HG03439 (cell line): ENCODE results near the gene CRTAP.
"Not testable (repeated sequence)": the region's sequence is repeated elsewhere in the genome, so short reads cannot be mapped to it uniquely, and the experiment has no call there.

ENCODE experiments used
- ATAC-seq: cut with Tn5 transposase; IDR thresholded peaks from one replicate; pipeline ENCODE4 v1.9.1; 2021; ENCODE audit warnings: mild to moderate bottlenecking, moderate library complexity; ENCODE audit not compliant: unreplicated experiment

CRTAP gene

GRCh38 chr3:33139006-33139623 lies 25.3 kb downstream of the CRTAP start:
- ATAC-seq: peak; percentile 70

GRCh38 chr3:33139996-33140395 lies 26.2 kb downstream of the CRTAP start:
- no peak for ATAC-seq

- ATAC-seq: no peak
Observed at GRCh38 chr3:33141006-33141405, 27.2 kb downstream of the CRTAP start.

- no peak for ATAC-seq
Observed at GRCh38 chr3:33144433-33144832, 30.6 kb downstream of the CRTAP start.

- ATAC-seq: no peak
Observed at GRCh38 chr3:33145221-33145900, 31.5 kb downstream of the CRTAP start.

GRCh38 chr3:33145901-33146580 lies 32.2 kb downstream of the CRTAP start:
- no peak for ATAC-seq

- ATAC-seq: no peak
Observed at GRCh38 chr3:33146791-33147445, 33.1 kb downstream of the CRTAP start.

- ATAC-seq: no peak
Observed at GRCh38 chr3:33149342-33149741, 35.5 kb downstream of the CRTAP start.

GRCh38 chr3:33152363-33153360 lies 38.8 kb downstream of the CRTAP start:
- ATAC-seq: no peak

GRCh38 chr3:33153782-33154181 lies 40.0 kb downstream of the CRTAP start:
- no peak for ATAC-seq

GRCh38 chr3:33155301-33155700 lies 41.5 kb downstream of the CRTAP start:
- ATAC-seq: no peak

GRCh38 chr3:33159234-33159633 lies 45.4 kb downstream of the CRTAP start:
- ATAC-seq: no peak

- no peak for ATAC-seq
Observed at GRCh38 chr3:33159981-33160380, 46.2 kb downstream of the CRTAP start.

GRCh38 chr3:33162621-33163020 lies 48.8 kb downstream of the CRTAP start:
- not testable (repeated sequence) for ATAC-seq

- ATAC-seq: no peak
Observed at GRCh38 chr3:33165372-33165771, 51.6 kb downstream of the CRTAP start.

- no peak for ATAC-seq
Observed at GRCh38 chr3:33166095-33166494, 52.3 kb downstream of the CRTAP start.

- no peak for ATAC-seq
Observed at GRCh38 chr3:33167284-33167683, 53.5 kb downstream of the CRTAP start.

- no peak for ATAC-seq
Observed at GRCh38 chr3:33167716-33168336, 54.0 kb downstream of the CRTAP start.

- no peak for ATAC-seq
Observed at GRCh38 chr3:33170531-33170930, 56.7 kb downstream of the CRTAP start.

- no peak for ATAC-seq
Observed at GRCh38 chr3:33171580-33171979, 57.8 kb downstream of the CRTAP start.
